IMR-90 (cell line): ENCODE measurements around the gene PALLD.

Source experiments
- BHLHE40 ChIP-seq: fragments of 150-350 bp; IDR thresholded peaks from 2 replicates; pipeline ENCODE4 v1.6.1; 2016; ENCODE audit warnings: mild to moderate bottlenecking, low read depth, low read length
- CEBPB ChIP-seq: IDR thresholded peaks from 2 replicates; pipeline ENCODE4 v1.6.1; 2012; ENCODE audit warnings: low read depth, low read length, improper control_type of control experiment
- CTCF ChIP-seq: conservative IDR thresholded peaks from 2 replicates; pipeline ENCODE4 v1.5.1; 2012; ENCODE audit warnings: mild to moderate bottlenecking, low read depth, low read length, improper control_type of control experiment
- MAZ ChIP-seq: IDR thresholded peaks from 2 replicates; pipeline ENCODE4 v1.6.1; 2012; ENCODE audit warnings: low read depth, mild to moderate bottlenecking, low read length, improper control_type of control experiment, moderate library complexity, borderline replicate concordance
- MXI1 ChIP-seq: IDR thresholded peaks from 2 replicates; pipeline ENCODE4 v1.6.1; 2012; ENCODE audit warnings: low read depth, mild to moderate bottlenecking, low read length, moderate library complexity, borderline replicate concordance
- POLR2A ChIP-seq: IDR thresholded peaks from 2 replicates; pipeline ENCODE4 v1.6.1; 2012; ENCODE audit warnings: mild to moderate bottlenecking, low read depth, low read length
- RAD21 ChIP-seq: IDR thresholded peaks from 2 replicates; pipeline ENCODE4 v1.6.1; 2012; ENCODE audit warnings: low read length, improper control_type of control experiment
- RCOR1 ChIP-seq: IDR thresholded peaks from 2 replicates; pipeline ENCODE4 v1.6.1; 2012; ENCODE audit warnings: mild to moderate bottlenecking, low read length, improper control_type of control experiment; ENCODE audit not compliant: insufficient replicate concordance
- RFX5 ChIP-seq: IDR thresholded peaks from 2 replicates; pipeline ENCODE4 v1.8.0; 2012; ENCODE audit warnings: low read depth, mild to moderate bottlenecking, low read length, moderate library complexity
- USF2 ChIP-seq: fragments of 150-350 bp; IDR thresholded peaks from 2 replicates; pipeline ENCODE4 v1.6.1; 2017; ENCODE audit warnings: mild to moderate bottlenecking, antibody characterized with exemption, low read length, low read depth
- TF ChIP-seq, protein P1 (sequence below): fragments of 150-350 bp; IDR thresholded peaks from 2 replicates; pipeline ENCODE4 v1.6.1; 2016; ENCODE audit warnings: low read depth, mild to moderate bottlenecking, low read length, moderate library complexity, borderline replicate concordance

DNA sequence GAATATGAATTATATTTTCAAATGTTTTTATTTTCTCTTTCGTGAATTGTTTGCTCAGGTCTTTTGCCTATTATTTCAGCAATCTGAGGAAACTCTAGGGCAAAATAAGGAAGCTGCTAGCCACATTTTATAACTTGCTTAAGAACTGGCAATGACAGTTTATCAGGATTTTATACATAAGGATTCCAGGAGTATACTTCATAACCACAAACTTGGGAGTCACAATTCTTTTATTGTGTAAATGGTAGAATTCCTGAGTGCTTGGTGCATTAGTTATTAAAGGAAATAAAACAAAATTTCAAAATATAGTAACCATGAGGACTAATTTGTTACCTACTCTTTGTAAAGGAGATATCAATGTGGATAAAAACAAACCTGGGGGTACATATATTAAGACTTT, 54.4 kb downstream of the PALLD start:
- no peak for TF ChIP-seq CTCF
- no peak for TF ChIP-seq POLR2A
- TF ChIP-seq RAD21, result no peak
- TF ChIP-seq, protein P1, sequence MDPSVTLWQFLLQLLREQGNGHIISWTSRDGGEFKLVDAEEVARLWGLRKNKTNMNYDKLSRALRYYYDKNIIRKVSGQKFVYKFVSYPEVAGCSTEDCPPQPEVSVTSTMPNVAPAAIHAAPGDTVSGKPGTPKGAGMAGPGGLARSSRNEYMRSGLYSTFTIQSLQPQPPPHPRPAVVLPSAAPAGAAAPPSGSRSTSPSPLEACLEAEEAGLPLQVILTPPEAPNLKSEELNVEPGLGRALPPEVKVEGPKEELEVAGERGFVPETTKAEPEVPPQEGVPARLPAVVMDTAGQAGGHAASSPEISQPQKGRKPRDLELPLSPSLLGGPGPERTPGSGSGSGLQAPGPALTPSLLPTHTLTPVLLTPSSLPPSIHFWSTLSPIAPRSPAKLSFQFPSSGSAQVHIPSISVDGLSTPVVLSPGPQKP, result no peak
- TF ChIP-seq MAZ, result no peak
- no peak for TF ChIP-seq MXI1
- TF ChIP-seq CEBPB, result peak; percentile 90
- TF ChIP-seq RCOR1, result no peak
- TF ChIP-seq USF2, result no peak
- TF ChIP-seq BHLHE40, result no peak
- no peak for TF ChIP-seq RFX5
